Measurements from ENCODE around the gene IL1RAPL2.

GRCh38 chrX:105051364-105051763 lies 485.4 kb downstream of the IL1RAPL2 start:
- TF ChIP-seq BRCA1 (IDR thresholded peaks at IDR 0.05; ENCODE audit: low read depth, low read length): no peak
- TF ChIP-seq, protein P1, sequence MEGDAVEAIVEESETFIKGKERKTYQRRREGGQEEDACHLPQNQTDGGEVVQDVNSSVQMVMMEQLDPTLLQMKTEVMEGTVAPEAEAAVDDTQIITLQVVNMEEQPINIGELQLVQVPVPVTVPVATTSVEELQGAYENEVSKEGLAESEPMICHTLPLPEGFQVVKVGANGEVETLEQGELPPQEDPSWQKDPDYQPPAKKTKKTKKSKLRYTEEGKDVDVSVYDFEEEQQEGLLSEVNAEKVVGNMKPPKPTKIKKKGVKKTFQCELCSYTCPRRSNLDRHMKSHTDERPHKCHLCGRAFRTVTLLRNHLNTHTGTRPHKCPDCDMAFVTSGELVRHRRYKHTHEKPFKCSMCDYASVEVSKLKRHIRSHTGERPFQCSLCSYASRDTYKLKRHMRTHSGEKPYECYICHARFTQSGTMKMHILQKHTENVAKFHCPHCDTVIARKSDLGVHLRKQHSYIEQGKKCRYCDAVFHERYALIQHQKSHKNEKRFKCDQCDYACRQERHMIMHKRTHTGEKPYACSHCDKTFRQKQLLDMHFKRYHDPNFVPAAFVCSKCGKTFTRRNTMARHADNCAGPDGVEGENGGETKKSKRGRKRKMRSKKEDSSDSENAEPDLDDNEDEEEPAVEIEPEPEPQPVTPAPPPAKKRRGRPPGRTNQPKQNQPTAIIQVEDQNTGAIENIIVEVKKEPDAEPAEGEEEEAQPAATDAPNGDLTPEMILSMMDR (IDR thresholded peaks at IDR 0.05; ENCODE audit: control extremely low read depth in 1 of 3, insufficient read depth in 1 of 3, low read depth in 1 of 3, low read length in 3 of 3): no peak

Measured in H1 (cell line).